KBM-7 (cell line): ENCODE results near the gene JAG2.

Experiments
- DNase-seq: peaks from one replicate; pipeline ENCODE4 v3.0.0-alpha.2; 2015
- in situ Hi-C: fragments of 300-500 bp; cut with MboI; formaldehyde crosslinking; loops from 2 replicates; pipeline ENCODE4 v1.14.3; 2020; ENCODE audit warnings: low sequenced_read_pairs, low pct_unique_long_range_greater_than_20kb, mixed read lengths

Gene JAG2

DNA sequence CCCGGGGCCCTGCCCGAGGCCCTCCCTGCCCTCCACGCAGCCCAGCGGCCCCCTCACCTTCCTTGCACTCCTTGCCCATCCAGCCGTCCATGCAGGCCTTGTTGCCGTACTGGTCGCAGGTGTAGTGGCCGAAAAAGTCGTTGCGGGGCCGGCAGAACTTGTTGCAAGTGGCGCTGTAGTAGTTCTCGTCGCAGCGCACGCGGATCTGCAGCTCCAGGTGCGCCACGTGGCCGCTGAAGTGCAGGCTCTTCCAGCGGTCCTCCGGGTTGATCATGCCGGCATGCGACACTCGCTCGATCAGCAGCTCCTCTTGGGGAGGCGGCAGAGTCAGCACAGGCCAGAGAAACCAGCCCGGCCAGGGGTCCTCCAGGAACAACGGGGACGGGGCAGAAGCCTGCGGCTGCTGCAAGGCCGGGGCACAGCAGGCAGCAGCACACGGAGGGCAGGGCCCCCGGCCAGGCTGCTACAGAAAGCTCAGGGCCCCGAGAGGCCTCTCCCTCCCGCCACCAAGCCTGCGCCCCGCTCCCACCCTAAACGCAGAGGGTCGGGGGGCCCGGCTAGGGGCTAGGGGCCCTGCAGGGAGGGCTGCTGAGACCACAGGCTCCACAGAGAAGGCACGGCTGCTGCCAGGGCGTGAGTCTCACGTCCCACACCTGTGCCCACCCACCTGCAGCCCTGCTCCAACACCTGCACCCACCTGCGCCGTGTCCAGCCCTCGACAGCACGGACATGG lies 12.7 kb downstream of the JAG2 start:
- no peak for DNase-seq
- in situ Hi-C loops: no loop called here

DNA sequence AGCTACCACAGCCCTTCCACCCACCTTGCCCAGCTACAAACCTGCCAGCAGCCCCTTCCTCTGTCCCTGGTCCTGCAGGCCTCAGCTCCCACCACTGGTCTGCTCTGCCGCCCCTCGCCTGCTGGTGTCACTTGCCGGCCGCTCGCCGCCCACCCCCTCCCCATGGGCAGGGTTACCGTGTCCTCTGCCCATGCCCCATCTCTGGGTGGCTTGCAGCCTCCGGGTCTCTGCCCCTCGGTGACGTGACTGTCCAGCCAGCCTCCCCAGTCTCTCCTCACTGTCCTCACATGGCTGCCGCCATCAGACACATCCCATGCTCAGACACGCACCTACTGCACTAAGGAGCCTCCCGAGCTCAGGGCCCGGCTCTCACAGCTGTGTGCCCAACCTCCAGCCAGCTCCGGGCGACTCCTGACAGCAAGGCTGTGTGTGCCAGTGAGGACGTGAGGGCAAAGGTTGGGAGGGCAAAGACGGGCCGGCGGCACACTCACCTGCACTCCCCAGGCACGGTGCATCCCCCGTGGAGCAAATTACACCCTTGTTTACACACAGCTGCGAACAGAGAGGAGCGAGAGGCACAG lies 13.4 kb downstream of the JAG2 start:
- in situ Hi-C loops: no loop called here
- DNase-seq: no peak

GRCh38 chr14:105154476-105154871 lies 14.1 kb downstream of the JAG2 start:
- DNase-seq: no peak
- in situ Hi-C loops: no loop called here

DNA sequence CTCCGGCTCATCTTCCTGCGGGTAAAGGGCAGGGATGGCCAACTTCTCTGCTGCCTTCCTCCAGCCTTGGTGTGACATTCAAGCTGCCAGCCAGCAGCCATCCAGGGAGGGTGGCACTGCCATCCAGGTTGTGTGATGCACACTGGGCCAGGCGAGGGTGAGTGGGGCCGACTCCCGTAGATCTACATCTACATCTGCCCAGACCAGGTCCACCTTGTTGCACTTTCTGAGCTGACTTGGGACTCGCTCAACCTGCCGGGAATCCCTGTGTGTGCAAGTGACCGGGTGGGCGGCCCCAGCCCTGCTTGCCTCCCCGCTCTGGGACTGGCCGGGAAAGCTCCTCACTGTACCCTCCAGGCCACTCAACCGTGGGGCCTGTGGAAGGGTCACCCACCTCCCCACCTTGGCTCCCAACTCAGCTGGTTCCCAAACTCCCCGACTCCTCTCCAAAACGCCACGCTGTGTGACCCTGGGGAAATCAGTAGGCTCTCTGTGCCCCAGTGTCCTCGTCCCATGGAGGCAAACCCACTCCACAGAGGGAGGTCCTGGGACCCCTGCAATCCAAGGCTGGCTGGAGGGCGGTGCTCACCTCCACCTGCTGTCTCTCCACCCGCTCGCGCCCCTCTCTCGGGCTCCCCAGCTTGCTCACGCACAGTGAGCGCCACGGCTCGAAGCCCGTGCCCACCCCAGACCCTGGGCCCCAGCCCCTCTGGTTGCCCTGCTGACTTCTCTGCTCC lies 14.7 kb downstream of the JAG2 start:
- in situ Hi-C loops: no loop called here

GRCh38 chr14:105153331-105153731 lies 15.2 kb downstream of the JAG2 start:
- DNase-seq: no peak
- in situ Hi-C loops: no loop called here

More for the DNA sequence above, 14.7 kb downstream of the JAG2 start:
- DNase-seq: no peak

- DNase-seq: no peak
- in situ Hi-C loops: no loop called here
Measured at GRCh38 chr14:105152794-105153241, 15.8 kb downstream of the JAG2 start.

- in situ Hi-C loops: no loop called here
- no peak for DNase-seq
Measured at GRCh38 chr14:105151838-105152793, 16.5 kb downstream of the JAG2 start.

- in situ Hi-C loops: no loop called here
- no peak for DNase-seq
Measured at GRCh38 chr14:105151084-105151837, 17.3 kb downstream of the JAG2 start.

- in situ Hi-C loops: no loop called here
- DNase-seq: no peak
Measured at GRCh38 chr14:105150368-105151083, 18.1 kb downstream of the JAG2 start.

- no peak for DNase-seq
- in situ Hi-C loops: no loop called here
Measured at GRCh38 chr14:105150026-105150367, 18.6 kb downstream of the JAG2 start.

- no peak for DNase-seq
- in situ Hi-C loops: no loop called here
Measured at GRCh38 chr14:105149146-105149781, 19.3 kb downstream of the JAG2 start.

DNA sequence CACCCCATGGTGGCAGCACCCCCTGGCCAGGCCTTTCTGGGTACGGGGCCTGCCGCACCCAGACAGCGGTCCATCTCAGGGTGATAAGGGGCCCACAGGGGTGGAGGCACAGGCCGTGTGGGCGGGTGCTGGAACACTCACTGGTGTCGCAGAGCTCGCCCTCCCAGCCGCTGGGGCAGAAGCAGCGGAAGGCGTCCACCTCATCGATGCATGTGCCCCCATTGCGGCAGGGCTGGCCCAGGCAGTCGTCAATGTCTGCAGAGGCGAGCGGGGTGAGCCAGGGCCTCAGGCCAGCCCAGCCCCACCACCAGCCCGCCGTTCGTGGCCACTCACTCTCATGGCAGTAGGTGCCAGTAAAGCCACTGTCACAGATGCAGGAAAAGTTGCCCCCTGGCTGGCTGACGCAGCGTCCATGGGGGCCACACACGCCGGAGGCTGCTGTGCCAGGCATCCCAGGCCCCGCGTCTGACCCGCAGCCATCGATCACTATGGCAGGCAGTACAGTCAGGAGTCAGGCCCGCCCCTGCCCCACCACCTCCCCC lies 19.9 kb downstream of the JAG2 start:
- in situ Hi-C loops: no loop called here
- no peak for DNase-seq

DNA sequence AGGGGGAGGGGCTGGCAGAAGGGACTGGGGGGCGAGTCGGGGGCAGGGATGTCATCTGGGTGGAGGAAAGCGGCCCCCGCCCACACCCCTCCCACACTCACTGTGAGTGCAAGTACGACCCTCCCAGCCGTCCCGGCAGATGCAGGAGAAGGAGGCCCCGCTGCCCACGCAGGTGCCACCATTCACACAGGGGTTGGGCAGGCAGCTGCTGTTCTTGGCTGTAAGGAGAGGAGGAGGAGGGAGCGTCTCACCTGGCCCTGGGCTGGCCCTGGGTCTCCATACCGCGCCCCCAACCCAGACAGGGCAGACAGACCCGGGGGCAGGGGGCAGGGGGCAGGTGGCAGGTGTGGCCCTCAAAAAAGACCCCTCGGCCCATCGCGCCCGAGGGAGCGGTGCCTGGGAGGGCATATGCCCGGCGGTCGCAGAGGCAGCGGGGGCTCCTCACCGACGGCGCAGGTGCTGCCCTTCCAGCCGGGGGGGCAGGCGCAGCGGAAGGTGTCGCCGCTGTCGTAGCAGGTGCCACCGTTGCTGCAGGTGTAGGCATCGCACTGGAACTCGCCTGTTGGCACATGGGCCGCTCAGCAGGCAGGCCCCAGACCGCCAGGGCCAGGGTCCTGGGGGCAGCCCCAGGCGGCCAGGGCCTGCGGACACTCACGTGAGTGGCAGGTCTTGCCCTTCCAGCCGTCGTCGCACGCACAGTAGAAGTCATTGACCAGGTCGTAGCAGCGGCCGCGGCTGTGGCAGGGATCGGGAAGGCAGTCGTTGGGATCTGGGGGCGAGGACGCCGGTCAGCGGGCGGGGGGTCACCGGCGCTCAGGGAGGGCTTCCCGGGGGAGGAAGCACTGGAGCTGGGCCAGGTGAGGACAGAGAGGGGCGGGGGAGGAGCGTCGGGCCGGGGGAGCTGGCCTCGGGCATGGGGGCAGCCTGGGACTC lies 20.6 kb downstream of the JAG2 start:
- no peak for DNase-seq
- in situ Hi-C loops: no loop called here

DNA sequence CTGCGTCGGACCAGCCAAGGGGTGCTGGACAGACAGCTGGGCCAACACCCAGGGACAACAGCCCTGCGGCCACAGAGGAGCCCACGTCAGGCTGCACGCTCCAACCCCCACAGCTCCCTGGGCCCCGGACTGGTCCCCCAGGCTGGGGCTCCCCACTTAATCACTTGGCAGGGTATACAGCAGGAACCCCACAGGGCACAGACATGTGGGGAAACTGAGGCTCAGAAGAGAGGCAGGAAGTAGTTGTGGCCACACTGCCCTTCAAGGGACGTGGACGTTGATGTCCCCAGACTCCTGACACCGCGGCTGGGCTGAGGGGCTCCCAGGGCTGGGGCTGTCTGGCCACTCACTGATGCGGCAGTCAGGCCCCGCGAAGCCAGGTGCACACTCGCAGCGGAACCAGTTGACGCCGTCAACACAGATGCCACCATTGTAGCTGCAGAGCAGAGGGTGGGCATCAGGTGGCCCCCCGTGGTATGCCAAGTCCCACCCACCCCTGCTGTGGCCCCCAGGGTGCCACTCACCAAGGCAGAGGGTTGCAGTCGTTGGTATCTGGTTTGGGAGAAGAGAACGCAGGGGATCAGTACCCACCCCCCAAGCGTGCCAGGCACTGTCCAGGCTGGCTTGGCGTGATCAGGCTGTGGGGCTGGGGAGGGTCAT lies 21.5 kb downstream of the JAG2 start:
- DNase-seq: no peak
- in situ Hi-C loops: no loop called here

- DNase-seq: no peak
- in situ Hi-C loops: no loop called here
Measured at GRCh38 chr14:105146181-105146975, 22.2 kb downstream of the JAG2 start.
